Measurements from ENCODE around the gene DDX59.
A peak's percentile ranks its signal among the peaks of the same experiment; 100 is the strongest.
"Not testable (repeated sequence)": the region's sequence is repeated elsewhere in the genome, so short reads cannot be mapped to it uniquely, and the experiment has no call there.

The DDX59 gene

DNA sequence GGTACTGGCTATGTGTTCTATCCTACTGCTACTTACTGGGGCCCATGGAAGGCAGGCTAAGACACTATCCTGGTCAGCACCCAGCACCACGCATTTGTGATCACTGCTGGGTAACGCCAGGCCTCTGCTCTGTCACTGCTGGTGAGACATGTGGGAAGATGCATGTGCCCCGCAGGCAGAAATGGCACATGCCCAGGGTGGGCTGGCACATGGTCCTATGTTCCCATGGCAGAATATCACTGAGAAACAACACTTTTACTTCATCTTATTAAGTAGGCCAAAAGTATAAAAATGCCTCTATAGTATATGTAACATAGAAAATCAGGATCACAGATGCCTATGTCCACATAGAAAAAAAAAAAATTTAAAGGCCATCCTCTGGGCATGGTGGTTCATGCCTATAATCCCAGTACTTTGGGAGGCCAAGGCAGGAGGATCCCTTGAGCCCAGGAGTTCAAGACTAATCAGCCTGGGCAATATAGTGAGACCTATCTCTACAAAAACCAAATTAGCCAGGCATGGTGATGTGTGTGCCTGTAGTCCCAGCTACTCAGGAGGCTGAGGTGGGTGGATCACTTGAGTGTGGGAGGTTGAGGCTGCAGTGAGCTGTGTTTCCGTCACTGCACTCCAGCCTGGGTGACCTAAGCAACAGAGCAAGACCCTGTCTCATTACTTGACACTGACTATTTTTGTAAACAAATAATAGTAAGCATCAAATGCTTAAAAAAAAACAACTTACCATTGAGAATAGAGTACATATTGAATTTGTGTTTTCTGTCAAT is 11.5 kb downstream of the DDX59 start:
- Mint-ChIP-seq H3K36me3 (peaks cover 36% of the 10 kb centered on the region), H3K4me1 (peaks cover 26% of the 10 kb centered on the region), H3K27ac (no peak overlapping the region), H3K4me3 (no peak overlapping the region), H3K27me3 (no peaks in the 10 kb centered on the region), H3K9me3 (no peaks in the 10 kb centered on the region)
- DNase-seq (ENCODE audit: low spot score in 2 of 2) (no peak), ATAC-seq (ENCODE audit: low read depth) (no peak)

DNA sequence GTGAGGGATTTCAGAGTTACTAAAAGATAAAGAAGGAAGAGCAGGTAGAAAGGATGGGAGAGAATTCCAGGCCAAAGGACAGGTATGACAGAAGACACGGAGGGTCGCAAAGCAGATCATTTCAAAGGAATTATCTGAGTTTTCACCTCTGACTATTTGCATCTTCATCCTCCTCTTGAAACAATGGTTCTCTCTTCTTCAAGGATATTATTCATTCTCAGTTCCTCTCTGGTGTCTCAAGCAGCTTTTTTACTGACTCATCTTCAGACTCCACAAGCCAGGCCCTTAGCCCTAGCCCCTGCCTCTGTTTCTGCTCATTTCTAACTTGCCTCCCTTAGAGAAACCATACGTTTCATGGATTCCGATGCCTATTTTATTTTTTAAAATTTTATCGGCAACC is 15.0 kb downstream of the DDX59 start:
- DNase-seq (ENCODE audit: low spot score in 2 of 2) (no peak), ATAC-seq (ENCODE audit: low read depth) (peak; percentile 53)
- Mint-ChIP-seq H3K27me3 (no peaks in the 10 kb centered on the region), H3K9me3 (no peaks in the 10 kb centered on the region), H3K4me1 (peaks cover 25% of the 10 kb centered on the region), H3K36me3 (peaks cover 28% of the 10 kb centered on the region), H3K4me3 (no peak overlapping the region), H3K27ac (peak overlapping the region; percentile 5)

DNA sequence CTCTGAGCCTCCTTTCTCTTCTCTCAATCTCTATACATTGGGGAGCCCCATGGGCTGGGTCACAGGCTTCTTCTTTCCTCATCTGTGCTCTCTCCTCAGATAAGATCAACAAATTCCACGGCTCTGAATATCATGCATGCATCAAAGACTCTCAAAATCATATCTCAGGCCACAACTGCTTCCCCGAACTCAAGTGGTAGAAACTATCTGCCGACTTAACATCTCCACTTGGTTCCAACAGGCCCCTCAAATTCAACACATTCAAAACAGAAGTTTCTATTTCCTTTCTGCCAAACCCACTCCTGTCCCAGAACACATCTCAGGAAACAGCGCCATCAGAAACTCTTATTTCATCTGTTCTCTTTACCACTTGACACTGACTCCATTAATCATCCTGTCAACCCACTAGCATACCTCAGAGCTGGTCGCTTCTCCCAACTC is 16.7 kb downstream of the DDX59 start:
- Mint-ChIP-seq H3K27ac (peak overlapping the region; percentile 16), H3K4me1 (peaks cover 25% of the 10 kb centered on the region), H3K4me3 (no peak overlapping the region), H3K9me3 (no peaks in the 10 kb centered on the region), H3K27me3 (no peaks in the 10 kb centered on the region), H3K36me3 (peaks cover 27% of the 10 kb centered on the region)
- DNase-seq (ENCODE audit: low spot score in 2 of 2) (no peak), ATAC-seq (ENCODE audit: low read depth) (no peak)

DNA sequence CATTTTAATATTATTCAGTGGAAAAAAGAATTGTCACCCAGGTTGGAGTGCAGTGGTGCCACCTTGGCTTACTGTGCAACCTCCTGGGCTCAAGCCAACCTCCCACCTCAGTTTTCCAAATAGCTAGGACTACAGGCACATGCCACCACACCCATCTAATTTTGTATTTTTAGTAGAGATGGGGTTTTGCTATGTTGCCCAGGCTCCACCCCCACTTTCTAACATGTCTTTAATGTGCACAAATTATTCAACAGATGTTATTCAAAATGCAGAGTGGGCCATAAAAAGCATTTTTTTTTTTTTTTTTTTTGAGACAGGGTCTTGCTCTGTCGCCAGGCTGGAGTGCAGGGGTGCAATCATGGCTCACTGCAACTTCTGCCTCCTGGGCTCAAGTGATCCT is 17.3 kb downstream of the DDX59 start:
- H3K36me3 Mint-ChIP-seq, result peaks cover 24% of the 10 kb centered on the region
- H3K27me3 Mint-ChIP-seq, result no peaks in the 10 kb centered on the region
- H3K4me3 Mint-ChIP-seq, result no peak overlapping the region
- DNase-seq (ENCODE audit: low spot score in 2 of 2), result no peak
- H3K27ac Mint-ChIP-seq, result no peak overlapping the region
- H3K9me3 Mint-ChIP-seq, result no peaks in the 10 kb centered on the region
- peaks cover 25% of the 10 kb centered on the region for H3K4me1 Mint-ChIP-seq
- no peak for ATAC-seq (ENCODE audit: low read depth)

DNA sequence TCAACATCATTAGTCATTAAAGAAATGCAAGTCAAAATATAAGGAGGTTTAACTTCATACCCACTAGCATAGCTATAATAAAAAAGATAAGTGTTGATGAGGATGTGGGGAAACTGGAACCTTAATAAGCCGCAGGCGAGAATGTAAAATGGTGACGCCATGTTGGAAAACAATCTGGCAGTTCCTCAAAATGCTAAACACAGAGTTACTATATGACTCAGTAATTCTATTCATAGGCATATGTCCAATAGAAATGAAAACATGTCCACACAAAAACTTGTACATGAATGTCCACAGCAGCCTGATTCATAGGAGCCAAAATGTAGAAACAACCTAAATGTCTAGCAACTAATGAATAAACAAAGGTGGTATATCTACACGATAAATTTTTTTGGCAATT is 23.2 kb downstream of the DDX59 start:
- Mint-ChIP-seq H3K36me3 (peaks cover 16% of the 10 kb centered on the region), H3K27ac (peak overlapping the region; percentile 90)
- no peak for DNase-seq (ENCODE audit: low spot score in 2 of 2)

DNA sequence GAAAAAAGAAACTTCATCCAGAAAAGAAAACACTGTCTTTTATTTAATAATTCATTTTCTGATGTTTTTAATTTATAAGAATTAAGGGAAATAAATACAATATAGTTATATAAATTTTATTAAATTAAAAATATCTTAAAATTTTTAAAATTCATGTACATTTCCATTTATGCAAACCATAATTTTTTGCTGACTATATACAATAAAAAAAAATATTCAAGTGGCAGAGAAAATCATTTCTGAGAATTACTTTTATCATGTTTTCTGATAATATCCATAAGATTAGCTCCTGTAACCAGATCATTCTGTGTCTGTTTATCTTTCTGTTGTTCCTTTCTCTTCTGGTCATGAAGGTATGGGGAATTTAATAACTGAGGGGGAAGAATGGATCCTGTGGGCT is 25.7 kb downstream of the DDX59 start:
- Mint-ChIP-seq H3K4me1 (peaks cover 9% of the 10 kb centered on the region), H3K9me3 (no peaks in the 10 kb centered on the region), H3K27me3 (no peaks in the 10 kb centered on the region), H3K27ac (peak overlapping the region; percentile 60), H3K4me3 (no peak overlapping the region), H3K36me3 (peaks cover 14% of the 10 kb centered on the region)
- DNase-seq (ENCODE audit: low spot score in 2 of 2), result no peak
- no peak for ATAC-seq (ENCODE audit: low read depth)

More for the DNA sequence above, 23.2 kb downstream of the DDX59 start:
- Mint-ChIP-seq H3K9me3 (no peaks in the 10 kb centered on the region), H3K27me3 (no peaks in the 10 kb centered on the region), H3K4me3 (peak overlapping the region; percentile 55), H3K4me1 (peaks cover 5% of the 10 kb centered on the region)
- ATAC-seq (ENCODE audit: low read depth), result peak; percentile 71

DNA sequence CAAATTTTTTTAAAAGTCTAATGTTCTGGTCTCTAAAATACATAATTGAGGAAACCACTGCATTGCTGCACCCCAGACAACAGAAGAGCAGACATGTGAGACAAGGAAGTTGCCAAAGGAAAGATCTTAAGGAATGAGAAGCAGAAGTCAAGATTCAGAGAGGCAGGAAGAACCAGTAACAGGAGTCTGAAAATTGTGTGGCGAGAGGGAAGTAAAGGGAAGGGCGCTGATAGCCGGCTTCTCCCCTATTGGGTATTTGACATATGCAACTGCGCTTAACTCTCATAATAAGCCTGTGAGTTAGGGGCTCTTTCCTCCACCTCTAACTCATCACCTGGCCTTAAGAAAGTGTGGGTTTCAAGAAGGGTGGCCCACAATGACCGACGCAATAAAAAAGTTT is 27.2 kb downstream of the DDX59 start:
- no peak overlapping the region for H3K4me3 Mint-ChIP-seq
- no peaks in the 10 kb centered on the region for H3K9me3 Mint-ChIP-seq
- no peak overlapping the region for H3K27ac Mint-ChIP-seq
- H3K36me3 Mint-ChIP-seq, result peaks cover 13% of the 10 kb centered on the region
- ATAC-seq (ENCODE audit: low read depth), result no peak
- H3K4me1 Mint-ChIP-seq, result peaks cover 9% of the 10 kb centered on the region
- no peak for DNase-seq (ENCODE audit: low spot score in 2 of 2)
- H3K27me3 Mint-ChIP-seq, result no peaks in the 10 kb centered on the region

DNA sequence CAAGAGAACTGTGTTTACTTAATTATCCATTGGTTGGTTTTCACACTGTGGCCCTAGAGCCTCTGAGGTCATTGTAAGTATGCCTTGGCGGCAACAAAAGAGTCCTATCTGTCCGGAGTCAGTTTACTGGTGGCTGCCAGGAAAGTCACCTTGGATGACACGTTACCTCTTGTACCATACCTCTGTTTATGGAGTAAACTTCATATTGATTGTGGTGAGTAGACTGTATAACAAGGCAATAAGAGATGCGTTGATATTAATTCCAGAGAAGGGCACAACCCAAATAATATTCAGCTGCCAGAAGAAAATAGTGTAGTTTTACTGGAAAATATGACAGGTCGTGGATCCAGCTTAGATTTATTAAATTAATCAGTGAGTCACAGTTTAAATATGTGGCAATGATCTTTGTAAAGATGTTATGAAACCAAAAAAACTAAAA is 28.7 kb downstream of the DDX59 start:
- Mint-ChIP-seq H3K27me3 (no peaks in the 10 kb centered on the region), H3K9me3 (no peaks in the 10 kb centered on the region), H3K4me1 (peaks cover 4% of the 10 kb centered on the region), H3K4me3 (no peak overlapping the region), H3K27ac (no peak overlapping the region), H3K36me3 (peaks cover 8% of the 10 kb centered on the region)
- DNase-seq (ENCODE audit: low spot score in 2 of 2), result no peak
- ATAC-seq (ENCODE audit: low read depth), result no peak

DNA sequence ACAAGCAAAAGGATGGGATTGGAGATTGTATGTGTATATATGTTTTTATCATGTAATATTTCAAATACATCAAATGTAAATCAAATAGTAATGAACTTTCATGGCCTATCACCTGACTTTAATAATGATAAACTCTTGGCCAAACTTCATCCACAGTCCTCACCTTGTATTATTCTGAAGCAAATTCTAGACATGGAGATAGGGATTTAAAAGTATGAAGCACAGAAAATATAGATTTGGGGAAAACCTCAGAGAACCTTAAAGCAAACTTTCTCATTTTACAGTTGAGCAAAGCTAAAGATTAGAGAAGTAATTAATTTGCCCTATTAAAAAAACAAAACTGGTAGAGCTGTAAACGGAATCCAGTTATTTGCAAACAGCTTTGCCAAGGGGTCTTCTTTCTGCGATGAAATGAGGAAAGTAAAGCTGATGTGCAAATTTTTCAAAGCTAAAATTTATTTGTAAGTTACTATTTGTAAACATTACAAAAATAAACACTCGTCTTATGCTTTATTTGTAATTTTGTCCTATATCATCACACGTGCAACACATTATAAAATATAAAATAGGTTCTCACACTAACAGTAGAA is 29.2 kb downstream of the DDX59 start:
- DNase-seq (ENCODE audit: low spot score in 2 of 2), result no peak
- Mint-ChIP-seq H3K9me3 (no peaks in the 10 kb centered on the region), H3K4me1 (peaks cover 4% of the 10 kb centered on the region), H3K36me3 (peaks cover 8% of the 10 kb centered on the region), H3K4me3 (no peak overlapping the region), H3K27ac (no peak overlapping the region), H3K27me3 (no peaks in the 10 kb centered on the region)
- no peak for ATAC-seq (ENCODE audit: low read depth)

DNA sequence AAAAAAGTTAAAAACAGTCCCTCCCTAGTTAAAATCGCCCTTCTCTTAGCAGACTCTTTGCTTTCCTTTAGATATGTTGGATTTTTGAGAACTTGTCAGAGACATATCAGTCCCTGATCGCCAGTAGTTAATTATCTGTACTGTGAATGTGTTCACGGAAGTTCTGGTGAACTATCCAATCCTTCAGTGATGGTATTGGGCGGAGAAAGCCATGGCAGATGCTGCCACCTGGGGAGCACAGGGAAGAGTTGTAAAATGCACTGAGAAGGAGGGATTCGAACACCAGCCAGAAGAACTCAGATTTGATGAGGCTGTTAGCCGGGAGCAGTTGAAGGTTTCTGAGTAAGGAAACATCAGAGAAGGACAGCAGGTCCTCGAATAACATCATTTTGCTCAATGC is 31.6 kb downstream of the DDX59 start:
- no peak overlapping the region for H3K27ac Mint-ChIP-seq
- ATAC-seq (ENCODE audit: low read depth), result no peak

DNA sequence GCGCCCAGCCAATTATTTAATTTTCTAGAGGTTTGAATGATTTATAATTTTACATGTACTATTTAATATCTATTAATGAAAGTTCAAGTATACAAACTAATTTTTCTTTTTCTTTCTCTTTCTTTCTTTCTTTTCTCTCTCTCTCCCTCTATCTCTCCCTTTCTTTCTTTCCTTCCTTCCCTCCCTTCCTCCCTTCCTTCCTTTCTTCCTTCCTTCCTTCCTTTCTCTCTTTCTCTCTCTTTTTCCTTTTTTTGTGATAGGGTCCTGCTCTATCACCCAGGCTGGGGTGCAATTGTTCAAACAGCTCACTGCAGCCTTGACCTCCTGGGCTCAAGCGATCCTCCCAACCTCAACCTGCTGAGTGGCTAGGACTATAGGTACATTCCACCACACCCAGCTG is 33.0 kb downstream of the DDX59 start:
- H3K27me3 Mint-ChIP-seq, result no peaks in the 10 kb centered on the region
- no peaks in the 10 kb centered on the region for H3K9me3 Mint-ChIP-seq
- no peak overlapping the region for H3K4me3 Mint-ChIP-seq
- DNase-seq (ENCODE audit: low spot score in 2 of 2) (no peak), ATAC-seq (ENCODE audit: low read depth) (no peak)
- H3K4me1 Mint-ChIP-seq, result peaks cover 4% of the 10 kb centered on the region
- no peak overlapping the region for H3K27ac Mint-ChIP-seq
- peaks cover 2% of the 10 kb centered on the region for H3K36me3 Mint-ChIP-seq

More for the DNA sequence above, 31.6 kb downstream of the DDX59 start:
- no peaks in the 10 kb centered on the region for H3K9me3 Mint-ChIP-seq
- no peaks in the 10 kb centered on the region for H3K27me3 Mint-ChIP-seq
- H3K4me1 Mint-ChIP-seq, result peaks cover 4% of the 10 kb centered on the region
- peaks cover 5% of the 10 kb centered on the region for H3K36me3 Mint-ChIP-seq
- H3K4me3 Mint-ChIP-seq, result no peak overlapping the region
- DNase-seq (ENCODE audit: low spot score in 2 of 2), result no peak

DNA sequence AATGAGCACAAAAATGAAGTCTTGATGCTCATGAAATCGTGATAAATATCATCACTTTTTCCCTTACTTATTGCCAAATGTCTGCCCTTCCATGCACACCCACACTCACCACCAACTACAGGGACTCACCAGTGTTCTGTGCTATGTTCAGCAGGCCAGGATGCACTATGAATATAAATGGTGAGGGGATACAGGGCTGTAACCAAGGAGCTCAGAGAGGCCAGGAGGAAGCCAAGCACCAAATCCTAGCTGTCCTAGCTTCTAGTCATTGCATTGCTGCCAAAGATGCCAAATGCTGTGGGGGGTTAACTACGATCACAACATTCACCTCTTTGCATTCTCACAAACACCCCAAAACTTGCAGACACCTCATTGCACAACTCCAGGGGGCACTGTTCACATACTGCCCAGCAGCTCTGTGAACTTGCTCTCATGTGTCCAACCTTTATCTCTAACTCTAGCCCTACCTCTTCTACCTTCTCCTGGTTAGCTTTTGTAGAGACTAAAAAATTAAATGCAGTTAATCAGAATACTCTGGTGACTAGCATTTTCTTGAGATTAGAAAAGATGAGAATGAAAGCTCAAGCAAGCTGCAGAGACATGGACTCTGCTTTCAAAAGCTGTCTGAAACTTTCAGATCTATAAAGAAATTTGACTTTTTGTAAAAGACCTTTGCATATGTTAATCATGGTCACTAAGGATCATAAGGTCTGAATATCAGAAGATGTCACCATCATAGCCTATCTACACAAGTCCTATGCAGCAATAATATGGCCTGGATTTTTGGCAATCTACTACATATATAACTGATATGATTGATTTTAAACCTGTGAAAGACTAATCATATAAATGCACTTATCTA is 35.2 kb downstream of the DDX59 start:
- DNase-seq (ENCODE audit: low spot score in 2 of 2) (no peak), ATAC-seq (ENCODE audit: low read depth) (no peak)
- H3K27ac Mint-ChIP-seq, result no peak overlapping the region
- H3K27me3 Mint-ChIP-seq, result no peaks in the 10 kb centered on the region
- no peak overlapping the region for H3K4me3 Mint-ChIP-seq
- no peaks in the 10 kb centered on the region for H3K9me3 Mint-ChIP-seq
- peaks cover 2% of the 10 kb centered on the region for H3K36me3 Mint-ChIP-seq
- H3K4me1 Mint-ChIP-seq, result no peaks in the 10 kb centered on the region

DNA sequence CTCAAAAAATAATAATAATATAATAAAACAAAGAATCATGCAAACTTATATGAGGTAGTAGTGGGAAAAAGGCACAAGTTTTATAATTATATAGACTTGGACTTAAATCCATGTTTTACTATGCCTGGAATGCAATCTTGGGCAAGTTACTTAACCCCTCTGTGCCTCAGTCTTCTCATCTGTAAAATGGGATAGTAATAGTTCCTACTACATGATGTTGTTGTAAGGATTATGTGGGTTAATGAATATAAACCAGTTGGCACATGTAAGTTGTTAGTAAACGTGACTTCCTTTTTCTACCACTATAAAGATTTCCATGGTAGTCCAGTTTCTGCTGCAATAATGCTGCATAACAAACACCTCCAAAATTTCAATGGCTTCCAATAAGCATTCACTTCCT is 38.3 kb downstream of the DDX59 start:
- H3K36me3 Mint-ChIP-seq, result no peaks in the 10 kb centered on the region
- no peak overlapping the region for H3K4me3 Mint-ChIP-seq

DNA sequence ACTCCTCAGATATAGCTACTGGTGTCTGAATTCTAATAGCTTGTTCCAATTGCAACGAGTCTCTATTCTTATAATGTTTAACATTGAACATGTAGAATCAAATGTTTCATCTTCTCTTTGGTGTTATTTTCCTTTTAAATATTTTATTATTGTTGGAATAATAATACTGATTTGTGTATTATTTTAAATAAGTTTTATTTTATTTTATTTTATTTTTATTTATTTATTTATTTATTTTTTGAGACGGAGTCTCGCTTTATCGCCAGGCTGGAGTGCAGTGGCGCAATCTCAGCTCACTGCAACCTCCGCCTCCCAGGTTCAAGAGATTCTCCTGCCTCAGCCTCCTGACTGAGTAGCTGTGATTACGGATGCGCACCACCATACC is 39.2 kb downstream of the DDX59 start:
- not testable (repeated sequence) for H3K4me3 Mint-ChIP-seq; H3K36me3 Mint-ChIP-seq; H3K27me3 Mint-ChIP-seq; H3K27ac Mint-ChIP-seq; ATAC-seq (ENCODE audit: low read depth); H3K9me3 Mint-ChIP-seq; DNase-seq (ENCODE audit: low spot score in 2 of 2)
- peaks cover 16% of the 10 kb centered on the region for H3K4me1 Mint-ChIP-seq

More for the DNA sequence above, 38.3 kb downstream of the DDX59 start:
- peaks cover 16% of the 10 kb centered on the region for H3K4me1 Mint-ChIP-seq
- DNase-seq (ENCODE audit: low spot score in 2 of 2) (no peak), ATAC-seq (ENCODE audit: low read depth) (no peak)
- H3K27me3 Mint-ChIP-seq, result no peaks in the 10 kb centered on the region
- H3K27ac Mint-ChIP-seq, result no peak overlapping the region
- H3K9me3 Mint-ChIP-seq, result no peaks in the 10 kb centered on the region
